ENCODE measurements around the gene DCUN1D3.

Gene DCUN1D3

DNA sequence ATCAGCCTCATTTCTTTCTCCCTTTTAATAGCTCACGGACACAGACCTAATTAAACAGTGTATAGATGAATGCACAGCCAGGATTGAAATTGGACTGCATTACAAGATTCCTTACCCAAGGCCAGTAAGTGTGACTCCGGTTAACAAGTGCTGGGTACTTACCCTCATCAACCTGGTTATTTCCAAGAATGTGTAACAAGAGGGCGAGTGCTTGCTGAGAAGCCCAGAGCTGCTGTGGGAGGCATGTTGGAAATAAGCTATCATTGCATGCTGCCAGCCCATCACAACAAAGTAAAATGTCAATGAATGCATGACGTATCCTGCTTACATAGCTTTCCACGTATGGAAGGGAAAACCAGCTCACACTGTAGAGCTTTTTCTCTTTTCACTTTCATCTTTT lies 19.9 kb upstream of the DCUN1D3 start:
- ChIA-PET CTCF (interaction anchor here (0.6 to 1.8 kb wide), 6 partner anchors 9 to 70 kb away, joined by 3 to 5 read pairs (median 4); no protein-coding TSS in a partner anchor), POLR2A (no interaction called here)
- H3K4me1 ChIP-seq (ENCODE audit: control extremely low read depth in 1 of 4, control insufficient read depth in 4 of 4, insufficient read depth in 4 of 4, low read length in 3 of 4): peaks cover 0 to 30% (median 12%) of the 10 kb centered on the region in 4 experiments
- H3K27me3 ChIP-seq (replicated peaks in 2 of 5; ENCODE audit: control insufficient read depth in 4 of 5, insufficient read depth in 5 of 5, low read length in 4 of 5): no peaks in the 10 kb centered on the region
- no peaks in the 10 kb centered on the region for H3K9me3 ChIP-seq (ENCODE audit: control extremely low read depth in 1 of 5, control insufficient read depth in 4 of 5, insufficient read depth in 2 of 5, low read depth in 1 of 5, low read length in 4 of 5)
- DNase-seq: no peak
- H3K36me3 ChIP-seq (ENCODE audit: control insufficient read depth in 4 of 4, insufficient read depth in 4 of 4, low read length in 3 of 4): peaks cover 2 to 48% (median 16%) of the 10 kb centered on the region in 4 experiments
- 100% methylated on average over 2 of the region's 5 CpGs for WGBS (ENCODE audit: insufficient coverage)
- H3K4me3 ChIP-seq (ENCODE audit: control insufficient read depth in 1 of 7, extremely low read depth in 1 of 7, insufficient read depth in 4 of 7, low read depth in 2 of 7, low read length in 6 of 7): no peak overlapping the region
- H3K27ac ChIP-seq (ENCODE audit: insufficient read depth in 1 of 2, low read depth in 1 of 2, low read length in 2 of 2, poor library complexity in 1 of 2, severe bottlenecking in 2 of 2): no peak overlapping the region

DNA sequence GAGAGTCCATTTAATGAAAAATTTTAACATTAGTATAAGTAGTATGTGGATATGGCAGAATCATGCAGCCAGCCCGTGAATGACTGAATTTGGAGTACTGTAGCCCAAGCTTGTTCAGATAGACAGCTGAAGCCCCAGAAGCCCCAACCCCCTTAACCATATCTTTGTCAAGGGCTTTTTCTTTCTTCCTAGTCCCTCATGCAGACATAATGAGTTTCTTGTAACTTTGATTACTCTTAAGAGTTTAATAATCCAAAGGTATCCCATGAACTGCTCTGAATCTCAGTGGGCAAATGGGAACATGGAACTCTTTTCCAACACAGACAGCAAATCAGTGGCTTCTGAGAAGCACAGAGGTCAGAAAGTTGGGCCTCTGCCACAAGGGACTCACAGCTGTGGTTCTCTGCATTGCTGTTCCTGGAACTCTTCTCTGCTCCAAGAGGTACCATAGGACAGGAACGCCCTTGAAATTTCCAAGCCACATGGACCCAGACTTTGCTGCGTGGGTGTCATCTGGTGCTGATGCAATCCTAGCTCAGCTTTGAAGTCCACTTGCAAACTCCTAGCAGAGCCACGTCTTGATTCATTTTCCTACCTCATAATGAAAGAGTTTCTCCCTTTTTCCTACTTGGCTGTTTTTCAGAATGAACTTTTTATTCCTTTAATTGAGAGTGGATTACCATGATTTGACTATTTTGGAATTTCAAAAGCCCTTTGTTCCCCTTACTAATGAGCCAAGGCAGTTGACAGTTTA lies 18.5 kb upstream of the DCUN1D3 start:
- no peak overlapping the region for H3K4me3 ChIP-seq (ENCODE audit: control insufficient read depth in 1 of 7, extremely low read depth in 1 of 7, insufficient read depth in 4 of 7, low read depth in 2 of 7, low read length in 6 of 7)
- H3K27ac ChIP-seq (ENCODE audit: insufficient read depth in 1 of 2, low read depth in 1 of 2, low read length in 2 of 2, poor library complexity in 1 of 2, severe bottlenecking in 2 of 2): no peak overlapping the region
- H3K27me3 ChIP-seq (replicated peaks in 2 of 5; ENCODE audit: control insufficient read depth in 4 of 5, insufficient read depth in 5 of 5, low read length in 4 of 5): no peaks in the 10 kb centered on the region
- peaks cover 0 to 42% (median 17%) of the 10 kb centered on the region in 4 experiments for H3K4me1 ChIP-seq (ENCODE audit: control extremely low read depth in 1 of 4, control insufficient read depth in 4 of 4, insufficient read depth in 4 of 4, low read length in 3 of 4)
- H3K36me3 ChIP-seq (ENCODE audit: control insufficient read depth in 4 of 4, insufficient read depth in 4 of 4, low read length in 3 of 4): peaks cover 2 to 36% (median 13%) of the 10 kb centered on the region in 4 experiments
- no peak for DNase-seq
- ChIA-PET POLR2A (no interaction called here), CTCF (interaction anchor here (0.9 kb wide), 1 partner anchor 14 kb away, joined by 3 read pairs; no protein-coding TSS in a partner anchor)
- no peaks in the 10 kb centered on the region for H3K9me3 ChIP-seq (ENCODE audit: control extremely low read depth in 1 of 5, control insufficient read depth in 4 of 5, insufficient read depth in 2 of 5, low read depth in 1 of 5, low read length in 4 of 5)
- 91% methylated on average over 2 of the region's 4 CpGs for whole genome bisulfite sequencing (ENCODE audit: insufficient coverage)

DNA sequence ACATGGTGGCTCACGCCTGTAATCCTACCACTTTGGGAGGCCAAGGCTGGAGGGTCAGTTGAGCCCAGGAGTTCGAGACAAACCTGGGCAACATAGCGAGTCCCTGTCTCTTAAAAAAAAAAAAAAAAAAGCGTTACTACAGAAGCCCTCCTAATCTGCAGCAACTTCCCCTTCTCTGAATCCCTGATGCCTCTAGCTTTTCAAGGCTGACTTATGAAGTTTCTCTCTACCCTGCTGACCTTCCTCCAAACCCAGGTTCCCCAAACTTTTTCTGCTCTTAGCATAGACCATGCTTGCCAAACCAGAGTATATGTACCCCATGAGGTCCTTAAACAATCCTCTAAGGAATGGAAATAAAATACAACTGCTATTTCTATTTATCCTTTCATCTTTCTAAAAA lies 16.8 kb upstream of the DCUN1D3 start:
- Histone ChIP-seq H3K36me3 (ENCODE audit: control insufficient read depth in 4 of 4, insufficient read depth in 4 of 4, low read length in 3 of 4) (peaks cover 2 to 28% (median 10%) of the 10 kb centered on the region in 4 experiments), H3K9me3 (ENCODE audit: control extremely low read depth in 1 of 5, control insufficient read depth in 4 of 5, insufficient read depth in 2 of 5, low read depth in 1 of 5, low read length in 4 of 5) (no peaks in the 10 kb centered on the region), H3K27me3 (replicated peaks in 2 of 5; ENCODE audit: control insufficient read depth in 4 of 5, insufficient read depth in 5 of 5, low read length in 4 of 5) (no peaks in the 10 kb centered on the region), H3K4me1 (ENCODE audit: control extremely low read depth in 1 of 4, control insufficient read depth in 4 of 4, insufficient read depth in 4 of 4, low read length in 3 of 4) (peaks cover 0 to 59% (median 31%) of the 10 kb centered on the region in 4 experiments), H3K4me3 (ENCODE audit: control insufficient read depth in 1 of 7, extremely low read depth in 1 of 7, insufficient read depth in 4 of 7, low read depth in 2 of 7, low read length in 6 of 7) (no peak overlapping the region), H3K27ac (ENCODE audit: insufficient read depth in 1 of 2, low read depth in 1 of 2, low read length in 2 of 2, poor library complexity in 1 of 2, severe bottlenecking in 2 of 2) (no peak overlapping the region)
- POLR2A ChIA-PET: interaction anchor here (0.6 to 0.7 kb wide), 2 partner anchors 214 to 313 kb away, joined by 3 to 8 read pairs; no protein-coding TSS in a partner anchor
- peak in 2 of 3 donors; percentile 70 to 72 for DNase-seq
- WGBS (ENCODE audit: insufficient coverage): 100% methylated on average over 1 of the region's 4 CpGs
- CTCF ChIA-PET: interaction anchor here (1.3 to 1.4 kb wide), 2 partner anchors 12 to 66 kb away, joined by 3 to 4 read pairs; no protein-coding TSS in a partner anchor

DNA sequence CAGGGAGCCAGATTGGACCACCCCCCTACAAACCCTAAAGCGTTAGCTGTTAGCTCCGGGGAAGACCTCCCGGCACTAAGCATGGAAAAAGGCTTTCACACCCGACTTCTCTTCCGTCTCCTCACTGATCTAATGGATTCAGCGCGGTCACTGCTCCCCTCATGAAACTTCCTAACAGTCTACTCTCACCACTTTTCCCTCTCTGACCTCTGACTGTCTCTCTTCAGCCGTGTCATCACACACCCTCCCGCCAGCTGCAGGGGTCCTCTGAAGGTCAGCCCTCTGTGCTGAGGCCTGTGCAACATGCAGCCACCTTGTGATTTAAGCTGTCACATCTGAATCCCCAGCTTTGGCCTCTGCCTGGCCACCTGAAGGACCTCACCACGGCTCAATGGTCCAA lies 16.1 kb upstream of the DCUN1D3 start:
- peaks cover 6 to 65% (median 37%) of the 10 kb centered on the region in 4 experiments for H3K4me1 ChIP-seq (ENCODE audit: control extremely low read depth in 1 of 4, control insufficient read depth in 4 of 4, insufficient read depth in 4 of 4, low read length in 3 of 4)
- no peaks in the 10 kb centered on the region for H3K27me3 ChIP-seq (replicated peaks in 2 of 5; ENCODE audit: control insufficient read depth in 4 of 5, insufficient read depth in 5 of 5, low read length in 4 of 5)
- H3K27ac ChIP-seq (ENCODE audit: insufficient read depth in 1 of 2, low read depth in 1 of 2, low read length in 2 of 2, poor library complexity in 1 of 2, severe bottlenecking in 2 of 2): peak overlapping the region in 1 of 2 experiments; percentile 1
- H3K36me3 ChIP-seq (ENCODE audit: control insufficient read depth in 4 of 4, insufficient read depth in 4 of 4, low read length in 3 of 4): peaks cover 2 to 28% (median 10%) of the 10 kb centered on the region in 4 experiments
- no peaks in the 10 kb centered on the region for H3K9me3 ChIP-seq (ENCODE audit: control extremely low read depth in 1 of 5, control insufficient read depth in 4 of 5, insufficient read depth in 2 of 5, low read depth in 1 of 5, low read length in 4 of 5)
- CTCF ChIA-PET: interaction anchor here (1.3 to 1.4 kb wide), 2 partner anchors 11 to 65 kb away, joined by 3 to 4 read pairs; no protein-coding TSS in a partner anchor
- H3K4me3 ChIP-seq (ENCODE audit: control insufficient read depth in 1 of 7, extremely low read depth in 1 of 7, insufficient read depth in 4 of 7, low read depth in 2 of 7, low read length in 6 of 7): no peak overlapping the region
- WGBS (ENCODE audit: insufficient coverage): 98% methylated on average over 10 of the region's 10 CpGs
- POLR2A ChIA-PET: no interaction called here
- DNase-seq: no peak

DNA sequence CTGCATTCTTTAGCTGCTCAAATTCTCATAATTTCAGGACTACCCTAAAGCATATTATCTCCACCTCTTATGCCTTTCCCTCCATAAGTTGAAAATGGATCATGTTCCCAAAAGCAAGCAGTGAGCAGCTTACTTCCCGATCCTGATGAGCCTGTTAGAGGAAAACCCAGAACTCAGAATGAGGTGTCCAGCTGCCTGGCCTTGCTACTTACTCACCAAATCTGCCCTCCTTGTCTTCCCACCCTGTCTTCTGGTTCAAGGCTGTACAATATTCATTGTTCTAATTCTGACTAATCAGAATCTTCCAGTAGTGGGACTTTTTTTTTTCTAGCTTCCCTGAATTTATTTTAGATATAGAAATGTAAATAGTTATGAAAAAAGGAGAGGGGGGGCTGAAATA lies 11.2 kb upstream of the DCUN1D3 start:
- peak overlapping the region; percentile 48 to 73 for H3K27ac ChIP-seq (ENCODE audit: insufficient read depth in 1 of 2, low read depth in 1 of 2, low read length in 2 of 2, poor library complexity in 1 of 2, severe bottlenecking in 2 of 2)
- H3K4me3 ChIP-seq (ENCODE audit: control insufficient read depth in 1 of 7, extremely low read depth in 1 of 7, insufficient read depth in 4 of 7, low read depth in 2 of 7, low read length in 6 of 7): peak overlapping the region in 4 of 7 experiments; percentile 21 to 54 (median 32)
- DNase-seq: no peak
- H3K4me1 ChIP-seq (ENCODE audit: control extremely low read depth in 1 of 4, control insufficient read depth in 4 of 4, insufficient read depth in 4 of 4, low read length in 3 of 4): peaks cover 9 to 96% (median 68%) of the 10 kb centered on the region in 4 experiments
- H3K9me3 ChIP-seq (ENCODE audit: control extremely low read depth in 1 of 5, control insufficient read depth in 4 of 5, insufficient read depth in 2 of 5, low read depth in 1 of 5, low read length in 4 of 5): no peaks in the 10 kb centered on the region
- ChIA-PET CTCF (interaction anchor here (0.7 to 1.7 kb wide), 6 partner anchors 9 to 105 kb away, joined by 3 to 6 read pairs (median 3); partner anchors contain the start of genes ERI2 and REXO5), POLR2A (interaction anchor here (0.6 kb wide), 1 partner anchor 188 kb away, joined by 4 read pairs; no protein-coding TSS in a partner anchor)
- 64% methylated on average over 1 of the region's 1 CpG for WGBS (ENCODE audit: insufficient coverage)
- H3K27me3 ChIP-seq (replicated peaks in 2 of 5; ENCODE audit: control insufficient read depth in 4 of 5, insufficient read depth in 5 of 5, low read length in 4 of 5): no peaks in the 10 kb centered on the region
- H3K36me3 ChIP-seq (ENCODE audit: control insufficient read depth in 4 of 4, insufficient read depth in 4 of 4, low read length in 3 of 4): peaks cover 0 to 8% (median 1%) of the 10 kb centered on the region in 4 experiments

DNA sequence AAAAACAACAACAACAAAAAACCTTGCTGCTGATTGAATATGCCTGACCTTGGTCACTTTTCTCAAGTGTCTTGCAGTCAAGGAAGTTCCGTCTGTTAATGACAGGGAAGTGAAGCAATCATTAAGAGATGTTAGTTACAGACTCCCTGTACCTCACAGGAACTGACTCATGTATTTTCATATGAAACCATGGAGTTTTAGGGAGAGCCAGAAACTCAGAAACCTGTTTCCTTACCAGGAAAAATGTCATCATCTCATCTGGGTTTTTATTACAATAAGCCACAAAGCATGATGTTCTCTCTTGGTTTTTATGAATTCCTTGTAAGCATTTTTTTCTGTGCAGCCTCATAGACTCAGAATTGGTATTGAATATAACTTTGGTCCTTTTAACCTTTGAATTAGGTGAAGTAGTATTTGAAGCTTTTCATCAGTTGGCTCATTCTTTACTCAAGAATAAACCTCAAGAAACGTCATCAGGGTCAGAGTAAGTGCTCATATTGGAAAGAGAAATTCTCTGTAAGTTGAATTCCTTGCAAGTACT lies 10.7 kb upstream of the DCUN1D3 start:
- Histone ChIP-seq H3K27me3 (replicated peaks in 2 of 5; ENCODE audit: control insufficient read depth in 4 of 5, insufficient read depth in 5 of 5, low read length in 4 of 5) (no peaks in the 10 kb centered on the region), H3K4me1 (ENCODE audit: control extremely low read depth in 1 of 4, control insufficient read depth in 4 of 4, insufficient read depth in 4 of 4, low read length in 3 of 4) (peaks cover 12 to 96% (median 70%) of the 10 kb centered on the region in 4 experiments), H3K9me3 (ENCODE audit: control extremely low read depth in 1 of 5, control insufficient read depth in 4 of 5, insufficient read depth in 2 of 5, low read depth in 1 of 5, low read length in 4 of 5) (no peaks in the 10 kb centered on the region), H3K36me3 (ENCODE audit: control insufficient read depth in 4 of 4, insufficient read depth in 4 of 4, low read length in 3 of 4) (peaks cover 0 to 4% (median 1%) of the 10 kb centered on the region in 4 experiments), H3K27ac (ENCODE audit: insufficient read depth in 1 of 2, low read depth in 1 of 2, low read length in 2 of 2, poor library complexity in 1 of 2, severe bottlenecking in 2 of 2) (peak overlapping the region; percentile 48 to 73), H3K4me3 (ENCODE audit: control insufficient read depth in 1 of 7, extremely low read depth in 1 of 7, insufficient read depth in 4 of 7, low read depth in 2 of 7, low read length in 6 of 7) (peak overlapping the region in 4 of 7 experiments; percentile 21 to 54 (median 32))
- WGBS (ENCODE audit: insufficient coverage): 11% methylated on average over 1 of the region's 2 CpGs
- CTCF ChIA-PET: interaction anchor here (0.6 to 1.7 kb wide), 7 partner anchors 8 to 375 kb away, joined by 3 to 6 read pairs (median 3); partner anchors contain the start of genes ERI2 and REXO5
- POLR2A ChIA-PET: no interaction called here
- peak; percentile 54 to 81 (median 76) for DNase-seq

Data from common myeloid progenitor, CD34-positive (primary cell).